Activated B cell treated with CpG ODN at 0.5 μM for 24 hours (primary cell): Measurements from ENCODE around the gene ACOT6. TPM values are rescaled to one million over a fixed set of nuclear protein-coding genes. Genes with fewer than 3 reads are reported as not detected.

Experiments used
- ATAC-seq: fragments of 200-7000 bp; cut with Tn5 transposase; one replicate; pipeline ENCODE4 v1.10.0; 2021; ENCODE audit warnings: low read depth, mild to moderate bottlenecking, moderate library complexity
- CTCF ChIA-PET: fragments of 350-600 bp; sonication (Branson Sonifier 250); formaldehyde crosslinking; loops from one replicate; lab custom pipeline; 2021; ENCODE audit warnings: antibody characterized with exemption; lab: Charles Lee
- POLR2A ChIA-PET: fragments of 350-600 bp; sonication (Branson Sonifier 250); formaldehyde crosslinking; loops from one replicate; lab custom pipeline; 2021; ENCODE audit warnings: antibody characterized with exemption; lab: Charles Lee
- DNase-seq: peaks from one replicate; pipeline ENCODE4 v3.0.0; 2022
- H3K27ac Mint-ChIP-seq: one replicate; pipeline ENCODE4 v1.8.0; 2020; ENCODE audit warnings: mixed read lengths
- H3K27me3 Mint-ChIP-seq: one replicate; pipeline ENCODE4 v1.8.0; 2021; ENCODE audit warnings: mixed read lengths
- H3K36me3 Mint-ChIP-seq: one replicate; pipeline ENCODE4 v1.8.0; 2021; ENCODE audit warnings: low read depth, mixed read lengths
- H3K4me1 Mint-ChIP-seq: one replicate; pipeline ENCODE4 v1.8.0; 2021; ENCODE audit warnings: mixed read lengths
- H3K4me3 Mint-ChIP-seq: one replicate; pipeline ENCODE4 v1.8.0; 2020; ENCODE audit warnings: mild to moderate bottlenecking, mixed read lengths
- H3K9me3 Mint-ChIP-seq: one replicate; pipeline ENCODE4 v1.8.0; 2020; ENCODE audit warnings: mixed read lengths
- CTCF ChIP-seq: fragments of 200-600 bp; IDR thresholded peaks from one replicate; pipeline ENCODE4 v1.8.0; 2022; ENCODE audit warnings: antibody characterized with exemption, mild to moderate bottlenecking
- intact Hi-C: fragments of 100-400 bp; cut with micrococcal nuclease; formaldehyde crosslinking; loops from one replicate; pipeline ENCODE4 v1.15.1; 2024
- total RNA-seq: library from RNA; stranded (reverse); gene quantifications from 2 replicates; pipeline ENCODE4 v1.2.3, GENCODE V29; 2022

Gene ACOT6
- total RNA-seq, 1 donor from 2014 or later, result not detected

DNA sequence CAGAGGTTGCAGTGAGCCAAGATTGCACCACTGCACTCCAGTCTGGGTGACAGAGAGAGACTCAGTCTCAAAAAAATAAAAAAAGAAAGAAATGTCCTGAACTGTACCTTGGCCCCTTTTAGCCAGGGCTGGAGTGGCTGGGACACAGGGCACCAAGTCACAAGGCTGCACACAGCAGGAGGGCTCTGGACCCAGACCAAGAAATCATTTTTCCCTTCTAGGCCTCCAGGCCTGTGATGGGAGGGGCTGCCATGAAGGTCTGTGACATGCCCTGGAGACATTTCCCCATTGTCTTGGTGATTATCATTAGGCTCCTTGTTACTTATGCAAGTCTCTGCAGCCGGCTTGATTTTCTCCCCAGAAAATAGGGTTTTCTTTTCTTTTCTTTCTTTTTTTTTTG lies 5.1 kb upstream of the ACOT6 start:
- no peak for TF ChIP-seq CTCF
- ChIA-PET CTCF (no interaction called here), POLR2A (no interaction called here)
- Mint-ChIP-seq H3K27me3 (peaks cover 9% of the 10 kb centered on the region), H3K4me1 (no peaks in the 10 kb centered on the region), H3K9me3 (no peaks in the 10 kb centered on the region), H3K36me3 (no peaks in the 10 kb centered on the region), H3K4me3 (no peak overlapping the region), H3K27ac (no peak overlapping the region)
- ATAC-seq (no peak), DNase-seq (no peak)
- intact Hi-C loops, result no loop called here

DNA sequence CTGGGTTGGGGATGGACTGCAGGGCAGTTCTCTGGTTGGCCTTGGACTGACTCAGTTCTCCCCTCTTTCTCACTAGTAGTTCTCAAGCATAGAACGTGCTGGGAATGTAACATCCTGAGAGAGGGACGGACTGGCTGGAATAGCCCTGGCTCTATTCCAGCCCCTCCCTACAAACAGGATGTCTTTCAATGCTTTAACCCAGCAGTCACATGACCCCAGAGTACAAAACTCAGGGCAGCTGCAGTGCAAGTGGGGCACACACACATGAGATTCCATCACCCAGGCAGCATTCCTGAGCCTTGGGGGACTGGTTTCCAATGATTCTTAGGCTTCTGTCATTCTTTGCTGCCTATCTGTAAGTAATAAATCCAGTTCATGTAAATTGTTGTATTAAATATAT lies 1.6 kb upstream of the ACOT6 start:
- Mint-ChIP-seq H3K27me3 (peaks cover 6% of the 10 kb centered on the region), H3K27ac (no peak overlapping the region), H3K9me3 (no peaks in the 10 kb centered on the region), H3K4me1 (peaks cover 3% of the 10 kb centered on the region), H3K4me3 (no peak overlapping the region), H3K36me3 (no peaks in the 10 kb centered on the region)
- no peak for ATAC-seq
- no peak for TF ChIP-seq CTCF
- intact Hi-C loops, result no loop called here
- ChIA-PET POLR2A (no interaction called here), CTCF (interaction anchor here (0.7 kb wide), 1 partner anchor 22 kb away, joined by 3 read pairs; no protein-coding TSS in a partner anchor)
- DNase-seq, result no peak

- no peak for ATAC-seq
- ChIA-PET POLR2A (interaction anchor here (0.6 to 2.2 kb wide), 6 partner anchors 21 to 228 kb away, joined by 3 to 14 read pairs (median 8); partner anchors contain the start of genes ACOT2, ACOT4 and RIOX1), CTCF (interaction anchor here (0.7 to 1.4 kb wide), 3 partner anchors 21 to 155 kb away, joined by 3 to 6 read pairs (median 3); no protein-coding TSS in a partner anchor)
- H3K36me3 Mint-ChIP-seq, result no peaks in the 10 kb centered on the region
- H3K4me1 Mint-ChIP-seq, result peaks cover 3% of the 10 kb centered on the region
- peak overlapping the region; percentile 84 for H3K4me3 Mint-ChIP-seq
- intact Hi-C loops, result loop anchor here (2.0 kb wide), 2 partner anchors 20 to 122 kb away; partner anchors contain the start of gene RIOX1
- no peaks in the 10 kb centered on the region for H3K27me3 Mint-ChIP-seq
- no peak for DNase-seq
- H3K27ac Mint-ChIP-seq, result peak overlapping the region; percentile 46
- no peaks in the 10 kb centered on the region for H3K9me3 Mint-ChIP-seq
- no peak for TF ChIP-seq CTCF
Measured at GRCh38 chr14:73613046-73613383, 698 bp downstream of the ACOT6 start.

DNA sequence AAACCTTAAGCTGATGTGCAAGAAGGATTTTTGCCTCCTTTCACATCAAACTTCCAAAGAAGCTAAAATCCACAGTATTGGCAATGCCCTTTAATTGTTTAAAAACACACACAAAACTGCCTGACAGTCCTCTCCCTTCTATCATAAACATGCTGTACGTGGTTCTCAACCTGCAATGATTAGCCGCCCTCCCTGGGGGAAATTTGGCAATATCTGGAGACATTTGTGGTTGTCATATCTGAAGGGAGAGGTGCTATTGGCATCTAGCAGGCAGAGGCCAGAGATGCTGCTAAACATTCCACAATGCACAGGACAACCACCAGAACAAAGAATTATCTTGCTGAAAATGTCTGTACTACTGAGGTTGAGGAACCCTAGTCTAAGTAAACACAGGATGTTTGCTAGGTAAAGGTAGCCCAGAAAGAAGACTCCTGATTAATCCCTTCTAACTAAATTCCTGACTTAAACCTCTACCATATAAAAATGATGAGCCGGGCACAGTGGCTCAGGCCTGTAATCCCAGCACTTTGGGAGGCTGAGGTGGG lies 1.2 kb downstream of the ACOT6 start:
- H3K4me1 Mint-ChIP-seq, result peaks cover 3% of the 10 kb centered on the region
- H3K36me3 Mint-ChIP-seq, result no peaks in the 10 kb centered on the region
- H3K27me3 Mint-ChIP-seq, result no peaks in the 10 kb centered on the region
- H3K4me3 Mint-ChIP-seq, result peak overlapping the region; percentile 84
- no peak overlapping the region for H3K27ac Mint-ChIP-seq
- intact Hi-C loops, result loop anchor here (2.0 kb wide), 2 partner anchors 21 to 123 kb away; partner anchors contain the start of gene RIOX1
- TF ChIP-seq CTCF, result no peak
- ATAC-seq (no peak), DNase-seq (no peak)
- ChIA-PET POLR2A (interaction anchor here (0.6 to 2.2 kb wide), 4 partner anchors 43 to 228 kb away, joined by 6 to 14 read pairs (median 8); partner anchors contain the start of genes ACOT2 and RIOX1), CTCF (interaction anchor here (0.7 to 1.4 kb wide), 2 partner anchors 105 to 156 kb away, joined by 3 to 6 read pairs; no protein-coding TSS in a partner anchor)
- H3K9me3 Mint-ChIP-seq, result no peaks in the 10 kb centered on the region

GRCh38 chr14:73616831-73617230 lies 4.5 kb downstream of the ACOT6 start:
- Mint-ChIP-seq H3K27me3 (no peaks in the 10 kb centered on the region), H3K27ac (no peak overlapping the region), H3K4me1 (peaks cover 3% of the 10 kb centered on the region), H3K4me3 (no peak overlapping the region), H3K36me3 (no peaks in the 10 kb centered on the region), H3K9me3 (no peaks in the 10 kb centered on the region)
- TF ChIP-seq CTCF, result no peak
- CTCF ChIA-PET, result no interaction called here
- intact Hi-C loops, result no loop called here
- DNase-seq (no peak), ATAC-seq (no peak)
- POLR2A ChIA-PET, result no interaction called here
